DMS53 (cell line): Measurements from ENCODE around the gene SAMD3.
"Not testable (repeated sequence)": the region's sequence is repeated elsewhere in the genome, so short reads cannot be mapped to it uniquely, and the experiment has no call there.

ENCODE experiments used
- DNase-seq: peaks from one replicate; lab custom pipeline; 2025; lab: John Stamatoyannopoulos, UW

Gene SAMD3

GRCh38 chr6:130173377-130174004 lies 49.3 kb downstream of the SAMD3 start:
- not testable (repeated sequence) for DNase-seq

GRCh38 chr6:130170160-130170559 lies 52.6 kb downstream of the SAMD3 start:
- not testable (repeated sequence) for DNase-seq

GRCh38 chr6:130167655-130168054 lies 55.1 kb downstream of the SAMD3 start:
- DNase-seq = no peak

GRCh38 chr6:130164251-130164650 lies 58.5 kb downstream of the SAMD3 start:
- no peak for DNase-seq

GRCh38 chr6:130163266-130163665 lies 59.5 kb downstream of the SAMD3 start:
- DNase-seq = no peak

- DNase-seq = no peak
These were observed 60.3 kb downstream of the SAMD3 start for GRCh38 chr6:130162421-130162820.

GRCh38 chr6:130161683-130162404 lies 60.9 kb downstream of the SAMD3 start:
- DNase-seq = no peak

- no peak for DNase-seq
These were observed 62.8 kb downstream of the SAMD3 start for GRCh38 chr6:130159956-130160355.

GRCh38 chr6:130158548-130158947 lies 64.2 kb downstream of the SAMD3 start:
- no peak for DNase-seq

- no peak for DNase-seq
These were observed 64.7 kb downstream of the SAMD3 start for GRCh38 chr6:130158056-130158455.

- no peak for DNase-seq
These were observed 65.8 kb downstream of the SAMD3 start for GRCh38 chr6:130156908-130157307.

GRCh38 chr6:130152908-130153510 lies 69.7 kb downstream of the SAMD3 start:
- no peak for DNase-seq

GRCh38 chr6:130150906-130151305 lies 71.8 kb downstream of the SAMD3 start:
- no peak for DNase-seq

GRCh38 chr6:130149016-130149415 lies 73.7 kb downstream of the SAMD3 start:
- not testable (repeated sequence) for DNase-seq

- DNase-seq = peak; percentile 3
These were observed 74.6 kb downstream of the SAMD3 start for GRCh38 chr6:130148181-130148580.

GRCh38 chr6:130147111-130147510 lies 75.6 kb downstream of the SAMD3 start:
- no peak for DNase-seq

GRCh38 chr6:130143709-130144108 lies 79.0 kb downstream of the SAMD3 start:
- no peak for DNase-seq

- no peak for DNase-seq
These were observed 82.7 kb downstream of the SAMD3 start for GRCh38 chr6:130140084-130140483.

GRCh38 chr6:130138909-130139242 lies 83.9 kb downstream of the SAMD3 start:
- DNase-seq = no peak

GRCh38 chr6:130138116-130138908 lies 84.4 kb downstream of the SAMD3 start:
- DNase-seq = no peak

- DNase-seq = no peak
These were observed 86.0 kb downstream of the SAMD3 start for GRCh38 chr6:130136798-130137197.

GRCh38 chr6:130134582-130134981 lies 88.2 kb downstream of the SAMD3 start:
- DNase-seq = no peak

- no peak for DNase-seq
These were observed 90.5 kb downstream of the SAMD3 start for GRCh38 chr6:130132286-130132701.
